ENCODE results near the gene AGL.
"Not testable (repeated sequence)": the region's sequence is repeated elsewhere in the genome, so short reads cannot be mapped to it uniquely, and the experiment has no call there.

The AGL gene

DNA sequence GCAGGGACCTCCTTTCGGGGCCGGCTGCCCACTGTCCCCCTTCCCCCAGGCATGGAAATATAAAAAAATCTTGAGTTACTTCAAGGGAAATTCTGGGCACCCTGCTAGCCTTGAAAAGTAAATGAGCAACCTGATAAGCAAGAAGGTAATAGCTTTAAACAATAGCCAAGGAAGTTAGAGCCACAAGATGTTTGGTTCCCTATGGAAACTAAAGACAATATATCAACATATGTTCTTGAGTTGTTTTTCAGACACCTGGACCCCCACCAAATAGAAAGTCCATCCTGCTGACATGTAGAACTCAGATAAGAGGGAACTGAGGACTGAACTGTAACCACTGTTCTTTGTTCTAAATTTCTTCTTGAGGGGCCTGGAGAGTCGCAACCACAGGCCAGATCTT, 100.3 kb downstream of the AGL start:
- DNase-seq, result no peak

DNA sequence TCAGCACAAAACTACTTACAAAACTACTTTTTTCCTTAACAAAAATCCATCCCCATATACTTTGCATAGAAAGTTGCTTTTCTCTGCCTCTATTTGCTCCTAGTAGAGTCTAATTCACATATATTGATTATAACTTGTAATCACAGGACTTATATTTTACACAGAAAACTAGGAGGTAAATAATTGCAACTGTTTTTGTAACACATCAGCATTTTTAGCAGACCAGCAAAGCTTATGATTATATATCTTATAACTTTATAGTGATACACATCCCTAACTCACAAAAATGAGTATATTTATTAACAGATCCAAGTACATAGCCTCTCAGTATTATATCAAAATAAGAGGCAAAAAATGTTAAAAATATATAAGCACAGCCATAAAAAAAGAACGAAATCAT, 102.4 kb downstream of the AGL start:
- DNase-seq, result no peak

DNA sequence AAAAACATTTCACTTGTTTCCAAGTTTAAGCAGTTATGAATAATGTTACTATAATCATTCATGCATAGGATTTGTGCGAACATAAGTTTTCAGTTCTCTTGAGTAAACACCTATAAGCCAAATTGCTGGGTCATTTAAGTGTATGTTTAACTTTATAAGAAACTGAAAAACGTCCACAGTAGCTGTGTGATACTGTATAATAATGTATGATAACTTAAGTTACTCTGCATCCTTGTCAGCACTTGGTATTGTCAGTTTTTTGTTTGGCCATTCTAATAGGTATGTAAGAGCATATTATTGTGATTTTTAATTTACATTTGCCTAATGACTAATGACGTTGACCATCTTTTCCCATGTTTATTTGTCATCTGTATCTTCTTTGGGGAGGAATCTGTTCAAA, 105.2 kb downstream of the AGL start:
- DNase-seq, result no peak

DNA sequence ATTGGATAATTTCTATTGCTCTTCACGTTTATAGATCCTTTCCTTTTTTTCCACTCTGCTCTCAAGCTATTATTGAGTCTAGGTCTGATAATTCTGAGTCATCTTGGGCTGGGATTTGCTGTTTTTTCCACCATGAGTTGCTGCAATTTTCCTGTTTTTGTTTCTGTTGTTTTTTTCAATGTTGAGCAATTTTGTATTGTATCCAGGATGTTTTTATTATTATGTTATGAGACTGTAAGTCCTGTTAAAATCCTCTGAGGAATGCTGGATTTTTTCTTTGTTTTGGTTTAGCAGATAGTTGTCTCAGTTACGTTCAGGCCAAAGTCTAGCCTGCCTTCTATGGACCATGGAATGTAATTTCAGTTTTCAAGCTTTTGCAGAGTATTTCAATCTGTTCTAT, 106.6 kb downstream of the AGL start:
- DNase-seq, result peak; percentile 50

DNA sequence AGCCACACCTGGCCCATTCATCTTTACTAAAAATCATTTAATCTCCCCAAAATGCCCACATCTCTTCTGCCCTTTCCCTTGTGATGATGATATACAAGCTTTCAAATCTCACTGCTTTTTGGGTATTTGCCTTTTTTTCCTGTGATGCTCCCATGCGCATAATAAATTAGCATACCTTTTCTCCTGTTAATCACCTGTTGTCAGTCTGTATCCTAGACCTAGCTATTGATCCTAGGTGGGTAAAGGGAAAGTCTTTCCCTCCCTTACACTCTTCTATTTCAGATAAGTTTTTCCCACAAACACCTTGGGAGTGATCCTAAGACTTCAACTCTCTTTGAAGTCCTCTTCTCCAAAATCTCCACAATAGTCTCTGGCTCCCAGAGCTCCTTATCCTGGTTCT, 107.7 kb downstream of the AGL start:
- DNase-seq, result no peak

DNA sequence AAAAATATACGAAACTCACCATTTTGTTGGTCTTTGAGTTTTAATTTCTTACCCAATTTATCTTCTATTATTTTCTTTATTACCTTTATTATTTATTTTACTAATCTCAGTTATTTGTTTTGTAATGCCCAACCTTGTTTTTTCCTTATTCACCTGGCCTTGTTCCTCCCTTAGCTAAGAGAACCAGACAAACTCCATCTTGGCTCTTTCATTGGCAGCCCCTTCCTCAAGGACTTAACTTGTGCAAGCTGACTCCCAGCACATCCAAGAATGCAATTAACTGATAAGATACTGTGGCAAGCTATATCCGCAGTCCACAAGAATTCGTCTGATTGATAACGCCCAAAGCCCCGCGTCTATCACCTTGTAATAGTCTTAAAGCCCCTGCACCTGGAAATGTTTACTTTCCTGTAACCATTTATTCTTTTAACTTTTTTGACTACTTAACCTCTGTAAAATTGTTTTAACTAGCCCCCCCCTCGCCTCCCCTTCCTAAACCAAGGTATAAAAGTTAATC, 109.1 kb downstream of the AGL start:
- DNase-seq, result not testable (repeated sequence)

DNA sequence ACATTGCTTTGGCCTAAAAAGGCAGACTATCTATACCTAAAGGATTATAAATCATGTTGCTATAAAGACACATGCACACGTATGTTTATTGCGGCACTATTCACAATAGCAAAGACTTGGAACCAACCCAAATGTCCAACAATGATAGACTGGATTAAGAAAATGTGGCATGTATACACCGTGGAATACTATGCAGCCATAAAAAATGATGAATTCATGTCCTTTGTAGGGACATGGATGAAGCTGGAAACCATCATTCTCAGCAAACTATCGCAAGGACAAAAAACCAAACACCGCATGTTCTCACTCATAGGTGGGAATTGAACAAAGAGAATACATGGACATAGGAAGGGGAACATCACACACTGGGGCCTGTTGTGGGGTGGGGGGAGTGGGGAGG, 110.1 kb downstream of the AGL start:
- DNase-seq, result not testable (repeated sequence)

DNA sequence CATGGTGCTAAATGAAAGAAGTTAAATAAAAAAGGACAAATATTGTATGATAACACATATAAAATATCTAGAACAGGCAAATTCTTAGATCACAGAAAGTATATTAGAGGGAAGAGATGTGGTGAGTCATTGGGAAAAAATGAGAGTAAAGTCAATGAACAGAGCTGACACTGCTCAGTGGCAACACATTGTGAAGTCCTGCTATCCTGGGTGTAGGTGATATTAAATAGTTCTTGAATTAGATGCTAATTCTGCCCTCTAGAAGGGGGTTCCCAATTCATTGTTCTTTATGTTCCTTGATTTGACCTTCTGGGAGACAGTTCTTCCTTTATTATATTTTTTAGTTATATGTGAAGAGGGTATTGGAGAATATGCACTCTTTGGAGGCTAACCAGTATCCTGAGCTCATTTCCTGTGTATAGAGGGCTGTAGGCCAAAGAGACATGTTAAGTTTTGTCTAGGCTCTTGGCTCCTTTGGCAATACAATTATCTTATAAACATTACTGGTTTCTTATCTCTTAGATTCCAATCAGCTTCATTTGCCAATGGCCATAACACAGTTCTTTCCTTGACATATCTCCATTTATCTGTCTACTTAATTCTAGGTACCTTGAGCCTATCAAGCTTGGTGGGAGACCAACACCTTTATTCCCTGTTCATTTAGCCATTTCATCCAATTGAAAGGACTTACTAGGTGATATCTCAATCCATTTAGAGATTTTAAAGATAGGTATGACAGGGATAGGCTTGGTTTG, 113.1 kb downstream of the AGL start:
- peak; percentile 64 for DNase-seq

DNA sequence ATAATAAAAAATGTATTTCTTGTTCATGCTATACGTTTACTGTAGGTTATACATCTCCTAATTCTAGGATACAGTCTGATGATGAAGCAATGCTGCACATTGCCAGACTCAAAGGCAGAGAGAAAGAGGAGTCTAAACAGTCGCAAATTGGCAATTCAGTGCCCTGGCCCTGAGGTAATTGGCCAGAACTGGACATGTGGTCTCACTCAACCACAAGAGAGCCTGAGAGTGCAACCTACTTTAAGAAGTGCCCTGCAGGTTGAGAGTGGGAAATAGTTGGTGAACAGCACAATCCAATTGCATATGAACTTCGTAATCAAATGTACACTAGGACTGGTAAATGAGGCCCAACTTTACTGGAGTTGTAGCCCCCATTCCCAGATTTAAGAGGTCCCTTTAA, 114.6 kb downstream of the AGL start:
- DNase-seq, result no peak

DNA sequence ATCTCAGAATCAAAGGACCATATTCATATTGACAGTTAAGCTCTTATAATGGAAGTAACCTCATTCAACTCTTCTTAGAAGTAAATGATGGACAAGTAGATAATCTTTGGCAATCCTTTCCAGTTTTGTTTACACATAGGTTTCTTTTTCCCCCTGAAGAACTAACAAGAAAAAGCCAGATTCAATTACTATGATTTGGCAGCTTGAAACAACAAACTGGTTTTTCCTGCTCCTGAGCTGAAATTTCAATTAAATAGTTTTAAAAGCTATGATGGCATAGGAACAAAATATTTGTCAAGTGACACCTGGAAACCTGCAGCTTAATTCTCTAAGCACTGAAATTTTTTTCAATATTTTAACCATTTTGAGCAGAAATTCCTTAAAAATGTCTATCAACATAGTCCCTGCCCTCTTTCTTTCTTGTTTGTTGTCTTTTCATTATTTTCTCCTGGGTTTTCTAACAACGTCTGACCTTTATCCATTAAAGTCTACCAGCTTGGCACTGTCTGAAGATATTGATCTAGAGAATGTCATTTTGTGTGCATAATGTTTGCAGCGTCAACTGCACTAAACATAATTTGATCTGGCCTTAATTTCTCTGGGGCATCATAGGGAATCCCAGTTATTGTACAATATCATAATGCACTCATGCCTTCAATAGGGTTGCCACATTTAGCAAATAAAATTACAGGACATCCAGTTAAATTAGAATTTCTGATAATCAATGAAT, 115.7 kb downstream of the AGL start:
- DNase-seq, result no peak

DNA sequence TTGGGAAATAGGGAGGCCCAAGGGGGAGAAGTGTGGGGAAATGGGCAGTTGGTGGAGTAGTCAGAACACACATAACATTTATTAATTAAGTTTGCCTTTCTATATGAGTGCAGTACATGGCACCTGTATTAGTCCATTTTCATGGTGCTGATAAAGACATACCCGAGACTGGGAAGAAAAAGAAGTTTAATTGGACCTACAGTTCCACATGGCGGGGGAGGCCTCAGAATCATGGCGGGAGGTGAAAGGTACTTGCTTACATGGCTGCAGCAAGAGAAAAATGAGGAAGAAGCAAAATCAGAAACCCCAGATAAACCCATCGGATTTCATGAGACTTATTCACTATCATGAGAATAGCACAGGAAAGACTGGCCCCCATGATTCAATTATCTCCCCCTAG, 118.1 kb downstream of the AGL start:
- DNase-seq, result no peak

DNA sequence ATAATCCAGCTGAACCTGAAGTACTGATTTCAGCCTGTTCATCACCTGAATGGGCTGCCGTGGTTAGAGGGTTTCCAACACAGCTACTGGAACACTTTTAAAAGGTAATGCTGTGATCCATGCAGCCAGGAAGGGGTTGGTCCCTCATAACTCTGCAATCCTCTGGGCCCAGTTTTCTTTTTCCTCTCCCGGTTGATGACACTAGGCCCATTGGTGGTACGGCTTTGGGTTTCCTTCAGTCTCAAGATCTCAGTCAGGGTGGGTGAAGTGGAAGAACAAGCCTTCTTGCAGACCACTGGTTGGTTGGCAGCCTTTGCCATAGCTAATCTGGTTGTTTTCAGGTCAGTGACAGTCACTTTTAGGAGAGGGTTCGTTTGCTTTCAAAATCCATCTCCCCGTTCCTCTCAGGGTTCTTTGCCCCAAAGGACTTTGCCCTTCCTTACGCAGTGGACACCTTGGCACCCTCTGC, 119.1 kb downstream of the AGL start:
- DNase-seq, result peak; percentile 10

DNA sequence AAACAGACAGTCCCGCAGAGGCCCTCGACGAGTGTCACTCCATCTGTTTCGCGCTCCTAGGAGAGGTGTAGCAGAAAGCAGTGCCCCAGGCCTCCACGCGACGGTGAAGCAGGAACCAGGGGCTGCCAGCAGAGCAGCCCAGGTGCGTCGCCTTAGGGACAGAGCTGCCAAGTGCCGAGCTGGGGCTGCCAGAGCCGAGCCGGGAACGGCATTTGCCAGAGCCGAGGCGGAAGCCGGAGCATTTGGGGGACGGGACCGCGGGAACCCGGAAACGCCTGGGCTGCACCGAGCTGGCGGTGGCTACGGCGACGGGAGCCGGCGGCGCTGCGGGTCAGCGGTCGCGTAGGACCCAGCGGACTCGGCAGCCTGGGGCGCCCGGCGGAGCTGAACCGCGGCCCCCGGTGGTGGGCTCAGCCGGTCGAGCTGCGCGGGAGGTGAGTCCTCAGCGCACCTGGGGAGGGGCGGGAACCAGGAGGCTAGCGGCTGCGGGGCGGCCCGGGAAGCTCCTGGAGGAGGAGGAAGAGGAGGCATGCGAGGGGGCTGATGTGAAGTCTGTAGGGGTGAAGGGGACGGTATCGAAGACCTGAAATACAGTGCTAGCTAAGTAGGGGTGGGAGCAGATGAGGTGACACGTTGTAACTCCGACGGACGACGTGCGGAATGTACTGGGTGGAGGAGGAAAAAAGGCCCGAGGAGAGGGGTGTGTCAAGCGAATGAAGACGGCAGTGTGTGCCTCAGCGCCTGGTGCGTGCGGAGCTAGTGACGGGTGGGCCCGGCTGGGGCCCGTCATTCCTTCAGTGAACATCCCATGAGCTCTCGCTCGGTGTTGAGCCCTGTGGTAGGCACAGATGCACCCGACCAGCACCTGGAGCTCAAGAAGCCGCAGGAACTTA, 119.8 kb downstream of the AGL start, which contains the start of gene SLC35A3:
Gene SLC35A3, plus strand, starts transcription at position 268 of the 893 bp plus-strand sequence. CDS start 23,559 bp downstream, outside the sequence.
- DNase-seq, result peak; percentile 61

DNA sequence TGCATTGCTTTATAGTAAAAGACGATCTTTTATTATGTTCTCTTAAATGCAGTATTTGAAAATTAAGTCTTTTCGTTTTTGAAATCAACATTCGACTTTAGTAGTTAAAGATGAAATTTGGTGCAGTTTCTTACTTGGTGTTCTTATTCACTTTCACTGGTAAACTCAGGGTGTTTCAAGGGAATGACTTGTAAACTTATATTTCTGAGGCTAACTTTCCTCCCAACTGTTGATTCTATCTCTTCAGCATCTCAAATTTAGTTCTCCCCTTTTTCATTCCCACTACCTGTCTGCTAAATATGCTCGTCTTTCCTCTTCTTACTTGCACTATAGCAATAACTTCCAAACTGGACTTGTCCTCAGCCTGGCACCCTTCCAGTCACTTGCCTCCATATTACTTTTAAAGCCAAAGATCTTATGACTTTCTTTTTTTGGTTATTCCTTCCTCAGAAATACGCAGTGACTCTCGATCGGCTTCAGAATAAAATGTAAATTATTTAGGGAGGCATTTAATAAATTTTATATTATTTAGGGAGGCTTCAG, 120.6 kb downstream of the AGL start:
- DNase-seq, result no peak

DNA sequence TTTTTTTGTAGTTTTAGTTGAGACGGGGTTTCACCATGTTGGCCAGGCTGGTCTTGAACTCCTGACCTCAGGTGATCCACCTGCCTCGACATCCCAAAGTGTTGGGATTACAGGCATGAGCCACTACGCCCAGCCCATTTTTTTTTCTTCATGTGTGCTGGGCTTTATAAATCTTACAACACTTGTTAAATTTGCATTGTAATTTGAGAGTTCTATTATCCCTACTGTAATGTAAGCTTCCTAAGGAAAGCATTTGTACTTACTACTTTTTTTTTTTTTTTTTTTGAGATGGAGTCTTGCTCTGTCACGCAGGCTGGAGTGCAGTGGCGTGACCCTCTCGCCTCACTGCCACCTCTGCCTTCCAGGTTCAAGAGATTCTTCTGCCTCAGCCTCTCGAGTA, 121.9 kb downstream of the AGL start:
- DNase-seq, result not testable (repeated sequence)
